Upper lobe of left lung (tissue), 6 donors: ENCODE results near the gene RNF144B. TPM values are rescaled to one million over a fixed set of nuclear protein-coding genes. Genes with fewer than 3 reads are reported as not detected.

ENCODE experiments used
- ATAC-seq, 2 donors: fragments of 200-7000 bp; cut with Tn5 transposase; one replicate each; pipeline ENCODE4 v1.9.1; 2022; ENCODE audit warnings: mild to moderate bottlenecking in 2 of 2, moderate library complexity in 2 of 2; ENCODE audit not compliant: low FRiP score in 2 of 2
- DNase-seq, 2 donors: peaks; one replicate each; pipeline ENCODE4 v3.0.0-alpha.2; 2019 to 2020
- H3K27ac ChIP-seq, 4 donors: fragments of 200-600 bp; sonication (generic); one replicate each; pipeline ENCODE4 v1.5.1; 2016 to 2019
- H3K27me3 ChIP-seq, 4 donors: fragments of 200-600 bp; sonication (generic); one replicate each; pipeline ENCODE4 v1.5.1; 2017 to 2019
- H3K36me3 ChIP-seq, 4 donors: fragments of 200-600 bp; sonication (generic); one replicate each; pipeline ENCODE4 v1.5.1; 2016 to 2019
- H3K4me1 ChIP-seq, 4 donors: fragments of 200-600 bp; sonication (generic); one replicate each; pipeline ENCODE4 v1.5.1; 2018 to 2019
- H3K4me3 ChIP-seq, 4 donors: fragments of 200-600 bp; sonication (generic); one replicate each; pipeline ENCODE4 v1.5.1; 2017 to 2019; ENCODE audit warnings: mild to moderate bottlenecking in 2 of 4, moderate library complexity in 1 of 4
- H3K9me3 ChIP-seq, 4 donors: fragments of 200-600 bp; sonication (generic); one replicate each; pipeline ENCODE4 v1.5.1; 2018 to 2019
- CTCF ChIP-seq, 6 experiments: fragments of 450-650 bp in 4 of 6; fragments of 200-600 bp in 2 of 6; sonication (generic) in 2 of 6; IDR thresholded peaks; one replicate each; pipeline ENCODE4 v1.5.1; 2016 to 2019; ENCODE audit warnings: antibody characterized with exemption in 6 of 6
- EP300 ChIP-seq, 4 donors: sonication (generic); formaldehyde crosslinking; IDR thresholded peaks; one replicate each; pipeline ENCODE4 v1.5.1; 2017; ENCODE audit warnings: antibody characterized with exemption in 4 of 4, control low read depth in 2 of 4
- POLR2A ChIP-seq, 4 donors: fragments of 450-650 bp; IDR thresholded peaks; one replicate each; pipeline ENCODE4 v1.5.1; 2016 to 2017; ENCODE audit warnings: antibody characterized with exemption in 4 of 4, mild to moderate bottlenecking in 2 of 4
- POLR2AphosphoS5 ChIP-seq, 2 donors: sonication (generic); formaldehyde crosslinking; IDR thresholded peaks; one replicate each; pipeline ENCODE4 v1.5.1; 2017; ENCODE audit warnings: antibody characterized with exemption in 2 of 2
- WGBS, 2 donors: methylation state at CpG; one replicate each; pipeline ENCODE4 v1.1.5; 2017 to 2018; 5-methylcytosine and 5-hydroxymethylcytosine counted together
- total RNA-seq, 6 donors: library from RNA; depleted of rRNA in 4 of 6; stranded (reverse); fragments of >200 nt in 4 of 6; gene quantifications; one replicate each; pipeline versions ENCODE4 v1.1.0 to v1.2.1, GENCODE V29; 2016 to 2021
- donor health status: DM: no; HTN: no; CAD: no; lungs with moderate emphysema.
- donor health status: DM: no; HTN: yes; CAD: no; lungs with severe emphysema.

The RNF144B gene
- total RNA-seq, 6 donors from 2014 or later: 46.1 to 105 (median 55.8) TPM

DNA sequence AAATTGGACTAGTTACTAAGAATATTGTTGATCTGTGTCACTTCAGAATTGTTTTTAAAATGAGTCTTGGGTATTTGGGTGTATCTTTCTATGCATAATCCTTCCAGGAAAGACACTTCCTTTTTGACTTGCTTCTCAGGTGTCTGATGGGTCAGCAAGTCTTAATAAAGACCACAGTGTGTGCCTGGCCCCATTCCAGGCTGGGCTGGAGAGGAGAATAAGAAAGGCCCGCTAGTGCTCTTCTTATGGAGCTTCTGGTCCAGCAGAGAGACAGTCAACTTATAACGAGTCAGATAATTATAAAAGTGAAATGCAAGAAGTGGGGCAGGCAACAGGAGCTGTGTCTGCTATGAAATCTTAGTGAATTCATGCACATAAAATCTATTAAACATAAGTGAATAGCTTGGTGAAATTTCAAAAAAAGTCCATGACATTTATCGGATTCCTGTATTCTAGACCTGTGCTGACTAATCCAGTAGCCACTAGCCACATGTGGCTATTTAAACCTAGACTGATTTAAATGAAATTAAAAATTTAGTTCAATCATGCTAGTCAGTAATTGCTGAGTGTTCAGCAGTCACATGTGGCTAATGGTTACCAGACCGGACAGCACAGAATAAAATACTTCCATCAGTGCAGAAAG is 42.6 kb downstream of the RNF144B start:
- Histone ChIP-seq H3K4me1 (peaks cover 30 to 46% (median 39%) of the 10 kb centered on the region in 4 donors), H3K27me3 (no peaks in the 10 kb centered on the region), H3K9me3 (no peaks in the 10 kb centered on the region), H3K4me3 (no peak overlapping the region), H3K36me3 (peaks cover 0 to 31% (median 2%) of the 10 kb centered on the region in 4 donors), H3K27ac (peak overlapping the region in 2 of 4 donors; percentile 43 to 51)
- DNase-seq (no peak), ATAC-seq (no peak)
- 84% methylated on average over 4 of the region's 4 CpGs for WGBS, 2 donors
- TF ChIP-seq POLR2AphosphoS5 (IDR thresholded peaks at IDR 0.05) (no peak), CTCF (IDR thresholded peaks at IDR 0.05) (no peak), POLR2A (IDR thresholded peaks at IDR 0.05) (no peak), EP300 (IDR thresholded peaks at IDR 0.05) (no peak)

- Histone ChIP-seq H3K4me1 (peaks cover 23 to 43% (median 28%) of the 10 kb centered on the region in 4 donors), H3K4me3 (no peak overlapping the region), H3K27me3 (no peaks in the 10 kb centered on the region), H3K36me3 (peaks cover 0 to 31% (median 2%) of the 10 kb centered on the region in 4 donors), H3K27ac (peak overlapping the region; percentile 43 to 54 (median 50)), H3K9me3 (no peaks in the 10 kb centered on the region)
- ATAC-seq (peak; percentile 28 to 54), DNase-seq (peak in 1 of 2 donors; percentile 67)
- WGBS, 2 donors: 58 to 62% methylated on average over 2 of the region's 2 CpGs
- TF ChIP-seq POLR2AphosphoS5 (IDR thresholded peaks at IDR 0.05): peak in 1 of 2 donors; percentile 8
- peak in 1 of 4 donors; percentile 74 for TF ChIP-seq EP300 (IDR thresholded peaks at IDR 0.05)
- TF ChIP-seq CTCF (IDR thresholded peaks at IDR 0.05): no peak
- TF ChIP-seq POLR2A (IDR thresholded peaks at IDR 0.05): no peak
These were observed 44.4 kb downstream of the RNF144B start for GRCh38 chr6:18431581-18431980.

- TF ChIP-seq POLR2AphosphoS5 (IDR thresholded peaks at IDR 0.05): no peak
- TF ChIP-seq POLR2A (IDR thresholded peaks at IDR 0.05): peak in 1 of 4 donors; percentile 9
- TF ChIP-seq CTCF (IDR thresholded peaks at IDR 0.05): no peak
- peak in 1 of 4 donors; percentile 56 for TF ChIP-seq EP300 (IDR thresholded peaks at IDR 0.05)
- ATAC-seq (peak in 1 of 2 donors; percentile 22), DNase-seq (peak in 1 of 2 donors; percentile 26)
- Histone ChIP-seq H3K9me3 (no peaks in the 10 kb centered on the region), H3K4me3 (no peak overlapping the region), H3K36me3 (peaks cover 0 to 31% (median 2%) of the 10 kb centered on the region in 4 donors), H3K27me3 (no peaks in the 10 kb centered on the region), H3K27ac (peak overlapping the region; percentile 39 to 54 (median 50)), H3K4me1 (peaks cover 23 to 41% (median 28%) of the 10 kb centered on the region in 4 donors)
- WGBS, 2 donors: 58 to 62% methylated on average over 3 of the region's 3 CpGs
These were observed 45.0 kb downstream of the RNF144B start for GRCh38 chr6:18432180-18432579.

- no peaks in the 10 kb centered on the region for H3K27me3 ChIP-seq
- H3K4me3 ChIP-seq: no peak overlapping the region
- WGBS, 2 donors: 74 to 81% methylated on average over 3 of the region's 3 CpGs
- H3K4me1 ChIP-seq: peaks cover 27 to 40% (median 28%) of the 10 kb centered on the region in 4 donors
- H3K9me3 ChIP-seq: no peaks in the 10 kb centered on the region
- no peak for TF ChIP-seq POLR2AphosphoS5 (IDR thresholded peaks at IDR 0.05)
- peak in 1 of 4 donors; percentile 1 for TF ChIP-seq POLR2A (IDR thresholded peaks at IDR 0.05)
- no peak for DNase-seq
- peak overlapping the region; percentile 39 to 54 (median 50) for H3K27ac ChIP-seq
- peaks cover 0 to 27% (median 2%) of the 10 kb centered on the region in 4 donors for H3K36me3 ChIP-seq
- peak in 1 of 2 donors; percentile 17 for ATAC-seq
These were observed 45.5 kb downstream of the RNF144B start for GRCh38 chr6:18432619-18433018.

DNA sequence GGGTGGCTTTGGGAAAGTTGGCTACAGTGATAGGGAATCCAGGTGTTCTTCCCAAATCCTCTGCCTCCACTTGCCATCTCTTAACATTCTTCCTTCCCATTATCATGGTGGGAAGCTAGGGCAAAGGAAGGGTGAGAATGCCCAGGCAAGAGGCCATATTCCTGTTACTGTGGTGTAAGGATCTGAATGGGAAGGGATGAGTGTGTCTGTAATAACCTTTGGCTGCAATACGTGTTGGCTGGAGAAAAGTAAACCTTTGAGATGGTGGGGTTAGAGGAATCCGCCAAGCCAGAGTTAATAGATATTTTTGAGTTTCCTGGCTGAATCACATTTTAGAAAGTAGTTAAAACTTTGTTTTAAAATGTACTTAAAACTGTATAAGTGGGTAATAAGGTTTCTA is 45.9 kb downstream of the RNF144B start:
- no peak for DNase-seq
- ATAC-seq: no peak
- no peak for TF ChIP-seq EP300 (IDR thresholded peaks at IDR 0.05)
- TF ChIP-seq POLR2A (IDR thresholded peaks at IDR 0.05): no peak
- no peak for TF ChIP-seq POLR2AphosphoS5 (IDR thresholded peaks at IDR 0.05)
- no peak for TF ChIP-seq CTCF (IDR thresholded peaks at IDR 0.05)
- no peaks in the 10 kb centered on the region for H3K27me3 ChIP-seq
- WGBS, 2 donors: 68 to 76% methylated on average over 2 of the region's 2 CpGs
- no peaks in the 10 kb centered on the region for H3K9me3 ChIP-seq
- H3K27ac ChIP-seq: peak overlapping the region; percentile 39 to 54 (median 50)
- H3K4me1 ChIP-seq: peaks cover 27 to 40% (median 30%) of the 10 kb centered on the region in 4 donors
- no peak overlapping the region for H3K4me3 ChIP-seq
- H3K36me3 ChIP-seq: peaks cover 0 to 23% (median under 1%) of the 10 kb centered on the region in 4 donors
